Measurements from ENCODE around the gene NCAPH2. TPM values are rescaled to one million over a fixed set of nuclear protein-coding genes. Genes with fewer than 3 reads are reported as not detected.

The NCAPH2 gene
- total RNA-seq, 2 donors from 2014 or later, result 27.4 to 71.5 TPM

GRCh38 chr22:50560034-50560433 lies 52.0 kb downstream of the NCAPH2 start:
- H3K9me3 ChIP-seq, result no peaks in the 10 kb centered on the region
- H3K36me3 ChIP-seq, result no peaks in the 10 kb centered on the region
- no peak for DNase-seq
- intact Hi-C loops (cut with DNase I), result loop anchor here (5.0 to 10.0 kb wide), 2 partner anchors 38 to 55 kb away; no protein-coding TSS in a partner anchor
- no peak for TF ChIP-seq CTCF (IDR thresholded peaks at IDR 0.05)
- no peak overlapping the region for H3K27ac ChIP-seq
- no peak overlapping the region for H3K4me3 ChIP-seq
- no peak overlapping the region for H3K9ac ChIP-seq (ENCODE audit: low read depth in 2 of 2, low read length in 2 of 2)
- peaks cover 6% of the 10 kb centered on the region for H3K4me1 ChIP-seq
- H3K27me3 ChIP-seq, result no peaks in the 10 kb centered on the region

GRCh38 chr22:50561401-50562358 lies 53.7 kb downstream of the NCAPH2 start:
- Histone ChIP-seq H3K27ac (no peak overlapping the region), H3K4me1 (peaks cover 6% of the 10 kb centered on the region), H3K9me3 (no peaks in the 10 kb centered on the region), H3K4me3 (no peak overlapping the region), H3K36me3 (no peaks in the 10 kb centered on the region), H3K27me3 (no peaks in the 10 kb centered on the region), H3K9ac (ENCODE audit: low read depth in 2 of 2, low read length in 2 of 2) (no peak overlapping the region)
- TF ChIP-seq CTCF (IDR thresholded peaks at IDR 0.05), result no peak
- intact Hi-C loops (cut with DNase I), result loop anchor here (5.0 to 10.0 kb wide), 2 partner anchors 39 to 53 kb away; no protein-coding TSS in a partner anchor
- DNase-seq, result no peak

GRCh38 chr22:50562523-50563412 lies 54.7 kb downstream of the NCAPH2 start, which contains the start of gene SYCE3:
Gene SYCE3, minus strand, starts transcription at chr22:50562919. Its CDS starts 6,514 bp downstream, at chr22:50556405.
- peak within 1 kb of the TSS; percentile 42 for H3K4me3 ChIP-seq
- H3K36me3 ChIP-seq, result no peaks in the 10 kb centered on the region
- peak; percentile 99 for DNase-seq
- H3K4me1 ChIP-seq, result peaks cover 6% of the 10 kb centered on the region
- H3K9me3 ChIP-seq, result no peaks in the 10 kb centered on the region
- H3K27ac ChIP-seq, result peak within 1 kb of the TSS; percentile 73
- intact Hi-C loops (cut with DNase I), result loop anchor here (5.0 to 10.0 kb wide), 2 partner anchors 40 to 52 kb away; no protein-coding TSS in a partner anchor
- H3K9ac ChIP-seq (ENCODE audit: low read depth in 2 of 2, low read length in 2 of 2), result peak within 1 kb of the TSS; percentile 72 to 99
- H3K27me3 ChIP-seq, result no peaks in the 10 kb centered on the region
- peak; percentile 96 for TF ChIP-seq CTCF (IDR thresholded peaks at IDR 0.05)

GRCh38 chr22:50563413-50564160 lies 55.6 kb downstream of the NCAPH2 start:
- Histone ChIP-seq H3K9ac (ENCODE audit: low read depth in 2 of 2, low read length in 2 of 2) (peak overlapping the region; percentile 72 to 99), H3K4me1 (peaks cover 6% of the 10 kb centered on the region), H3K27ac (peak overlapping the region; percentile 73), H3K27me3 (no peaks in the 10 kb centered on the region), H3K4me3 (peak overlapping the region; percentile 42), H3K9me3 (no peaks in the 10 kb centered on the region), H3K36me3 (no peaks in the 10 kb centered on the region)
- intact Hi-C loops (cut with DNase I), result loop anchor here (5.0 to 10.0 kb wide), 2 partner anchors 41 to 51 kb away; no protein-coding TSS in a partner anchor
- no peak for TF ChIP-seq CTCF (IDR thresholded peaks at IDR 0.05)
- no peak for DNase-seq

Data from colonic mucosa (tissue), 4 donors.